WTC11 (cell line): ENCODE results near the gene RBM20.

Experiments
- CREB1 ChIP-seq: sonication (generic); formaldehyde crosslinking; IDR thresholded peaks from 2 replicates; pipeline ENCODE4 v1.8.0; 2023; ENCODE audit warnings: mild to moderate bottlenecking, missing genetic modification reagents
- HMGA2 ChIP-seq: fragments of 250-450 bp; sonication (Bioruptor Pico); IDR thresholded peaks from 2 replicates; pipeline ENCODE4 v1.4.0; 2021; ENCODE audit warnings: mild to moderate bottlenecking, moderate library complexity
- SP1 ChIP-seq: sonication (generic); formaldehyde crosslinking; conservative IDR thresholded peaks from 2 replicates; pipeline ENCODE4 v1.8.1; 2022; ENCODE audit warnings: missing genetic modification reagents
- TF ChIP-seq, protein P1 (sequence below): sonication (generic); formaldehyde crosslinking; IDR thresholded peaks from 2 replicates; pipeline ENCODE4 v1.8.0; 2022; ENCODE audit warnings: mild to moderate bottlenecking, missing genetic modification reagents
- TF ChIP-seq, protein P2 (sequence below): sonication (generic); formaldehyde crosslinking; IDR thresholded peaks from 2 replicates; pipeline ENCODE4 v1.8.1; 2023; ENCODE audit warnings: mild to moderate bottlenecking, missing genetic modification reagents
- TF ChIP-seq, protein P3 (sequence below): sonication (generic); formaldehyde crosslinking; conservative IDR thresholded peaks from 2 replicates; pipeline ENCODE4 v1.8.1; 2022; ENCODE audit warnings: mild to moderate bottlenecking, missing genetic modification reagents
- TF ChIP-seq, protein P4 (sequence below): sonication (generic); formaldehyde crosslinking; IDR thresholded peaks from 2 replicates; pipeline ENCODE4 v1.8.1; 2023; ENCODE audit warnings: mild to moderate bottlenecking, missing genetic modification reagents, moderate library complexity
- TF ChIP-seq, protein P5 (sequence below): fragments of 200-600 bp; IDR thresholded peaks from 2 replicates; pipeline ENCODE4 v1.8.0; 2022; ENCODE audit warnings: antibody characterized with exemption
- TF ChIP-seq, protein P6 (sequence below): sonication (generic); formaldehyde crosslinking; IDR thresholded peaks from 2 replicates; pipeline ENCODE4 v1.8.0; 2022; ENCODE audit warnings: mild to moderate bottlenecking, missing genetic modification reagents

DNA sequence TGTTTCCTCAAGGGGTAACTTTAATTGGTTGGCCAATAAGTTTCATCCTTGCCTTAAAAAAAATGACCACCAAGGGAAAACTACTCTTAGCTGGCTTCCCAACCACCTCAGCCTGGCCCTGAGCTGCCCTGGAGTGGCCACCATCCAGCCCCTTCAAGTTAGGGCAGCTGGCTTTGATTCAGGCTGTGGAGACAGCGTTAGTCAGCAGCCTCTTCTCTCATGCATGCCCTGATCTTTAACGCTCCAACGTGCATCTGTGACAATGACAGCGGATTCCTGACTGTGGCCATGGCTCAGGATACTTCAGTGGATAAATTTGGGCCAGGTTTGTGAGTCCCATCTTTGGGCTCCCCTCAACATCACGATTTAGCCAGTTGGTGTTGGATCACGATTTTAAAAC, 111.6 kb downstream of the RBM20 start:
- TF ChIP-seq, protein P1, sequence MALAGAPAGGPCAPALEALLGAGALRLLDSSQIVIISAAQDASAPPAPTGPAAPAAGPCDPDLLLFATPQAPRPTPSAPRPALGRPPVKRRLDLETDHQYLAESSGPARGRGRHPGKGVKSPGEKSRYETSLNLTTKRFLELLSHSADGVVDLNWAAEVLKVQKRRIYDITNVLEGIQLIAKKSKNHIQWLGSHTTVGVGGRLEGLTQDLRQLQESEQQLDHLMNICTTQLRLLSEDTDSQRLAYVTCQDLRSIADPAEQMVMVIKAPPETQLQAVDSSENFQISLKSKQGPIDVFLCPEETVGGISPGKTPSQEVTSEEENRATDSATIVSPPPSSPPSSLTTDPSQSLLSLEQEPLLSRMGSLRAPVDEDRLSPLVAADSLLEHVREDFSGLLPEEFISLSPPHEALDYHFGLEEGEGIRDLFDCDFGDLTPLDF (CRISPR knock-in tag) = no peak
- TF ChIP-seq SP1 (CRISPR knock-in tag) = no peak
- TF ChIP-seq, protein P2, sequence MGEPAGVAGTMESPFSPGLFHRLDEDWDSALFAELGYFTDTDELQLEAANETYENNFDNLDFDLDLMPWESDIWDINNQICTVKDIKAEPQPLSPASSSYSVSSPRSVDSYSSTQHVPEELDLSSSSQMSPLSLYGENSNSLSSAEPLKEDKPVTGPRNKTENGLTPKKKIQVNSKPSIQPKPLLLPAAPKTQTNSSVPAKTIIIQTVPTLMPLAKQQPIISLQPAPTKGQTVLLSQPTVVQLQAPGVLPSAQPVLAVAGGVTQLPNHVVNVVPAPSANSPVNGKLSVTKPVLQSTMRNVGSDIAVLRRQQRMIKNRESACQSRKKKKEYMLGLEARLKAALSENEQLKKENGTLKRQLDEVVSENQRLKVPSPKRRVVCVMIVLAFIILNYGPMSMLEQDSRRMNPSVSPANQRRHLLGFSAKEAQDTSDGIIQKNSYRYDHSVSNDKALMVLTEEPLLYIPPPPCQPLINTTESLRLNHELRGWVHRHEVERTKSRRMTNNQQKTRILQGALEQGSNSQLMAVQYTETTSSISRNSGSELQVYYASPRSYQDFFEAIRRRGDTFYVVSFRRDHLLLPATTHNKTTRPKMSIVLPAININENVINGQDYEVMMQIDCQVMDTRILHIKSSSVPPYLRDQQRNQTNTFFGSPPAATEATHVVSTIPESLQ = no peak
- TF ChIP-seq, protein P3, sequence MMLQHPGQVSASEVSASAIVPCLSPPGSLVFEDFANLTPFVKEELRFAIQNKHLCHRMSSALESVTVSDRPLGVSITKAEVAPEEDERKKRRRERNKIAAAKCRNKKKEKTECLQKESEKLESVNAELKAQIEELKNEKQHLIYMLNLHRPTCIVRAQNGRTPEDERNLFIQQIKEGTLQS (CRISPR knock-in tag) = no peak
- TF ChIP-seq, protein P4, sequence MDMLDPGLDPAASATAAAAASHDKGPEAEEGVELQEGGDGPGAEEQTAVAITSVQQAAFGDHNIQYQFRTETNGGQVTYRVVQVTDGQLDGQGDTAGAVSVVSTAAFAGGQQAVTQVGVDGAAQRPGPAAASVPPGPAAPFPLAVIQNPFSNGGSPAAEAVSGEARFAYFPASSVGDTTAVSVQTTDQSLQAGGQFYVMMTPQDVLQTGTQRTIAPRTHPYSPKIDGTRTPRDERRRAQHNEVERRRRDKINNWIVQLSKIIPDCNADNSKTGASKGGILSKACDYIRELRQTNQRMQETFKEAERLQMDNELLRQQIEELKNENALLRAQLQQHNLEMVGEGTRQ (CRISPR knock-in tag) = no peak
- TF ChIP-seq, protein P5, sequence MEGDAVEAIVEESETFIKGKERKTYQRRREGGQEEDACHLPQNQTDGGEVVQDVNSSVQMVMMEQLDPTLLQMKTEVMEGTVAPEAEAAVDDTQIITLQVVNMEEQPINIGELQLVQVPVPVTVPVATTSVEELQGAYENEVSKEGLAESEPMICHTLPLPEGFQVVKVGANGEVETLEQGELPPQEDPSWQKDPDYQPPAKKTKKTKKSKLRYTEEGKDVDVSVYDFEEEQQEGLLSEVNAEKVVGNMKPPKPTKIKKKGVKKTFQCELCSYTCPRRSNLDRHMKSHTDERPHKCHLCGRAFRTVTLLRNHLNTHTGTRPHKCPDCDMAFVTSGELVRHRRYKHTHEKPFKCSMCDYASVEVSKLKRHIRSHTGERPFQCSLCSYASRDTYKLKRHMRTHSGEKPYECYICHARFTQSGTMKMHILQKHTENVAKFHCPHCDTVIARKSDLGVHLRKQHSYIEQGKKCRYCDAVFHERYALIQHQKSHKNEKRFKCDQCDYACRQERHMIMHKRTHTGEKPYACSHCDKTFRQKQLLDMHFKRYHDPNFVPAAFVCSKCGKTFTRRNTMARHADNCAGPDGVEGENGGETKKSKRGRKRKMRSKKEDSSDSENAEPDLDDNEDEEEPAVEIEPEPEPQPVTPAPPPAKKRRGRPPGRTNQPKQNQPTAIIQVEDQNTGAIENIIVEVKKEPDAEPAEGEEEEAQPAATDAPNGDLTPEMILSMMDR = no peak
- TF ChIP-seq HMGA2 (CRISPR knock-in tag) = no peak
- TF ChIP-seq CREB1 = no peak
- TF ChIP-seq, protein P6, sequence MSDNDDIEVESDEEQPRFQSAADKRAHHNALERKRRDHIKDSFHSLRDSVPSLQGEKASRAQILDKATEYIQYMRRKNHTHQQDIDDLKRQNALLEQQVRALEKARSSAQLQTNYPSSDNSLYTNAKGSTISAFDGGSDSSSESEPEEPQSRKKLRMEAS (CRISPR knock-in tag) = no peak
